Kidney (tissue), 14 donors: ENCODE measurements around the gene CADPS. TPM values are rescaled to one million over a fixed set of nuclear protein-coding genes. Genes with fewer than 3 reads are reported as not detected.

ENCODE experiments used
- DNase-seq, 5 donors: peaks; one replicate each; pipeline ENCODE4 v3.0.0-alpha.2; 2013 to 2020
- FAIRE-seq: peaks from 2 replicates; lab custom pipeline; 2012; peaks lifted over from hg19 to GRCh38; lab: Jason Lieb, UNC
- H3K27ac ChIP-seq, 2 donors: one replicate each; pipeline ENCODE4 v1.7.0; 2013; ENCODE audit warnings: low read depth in 2 of 2, low read length in 2 of 2, inconsistent platforms in 1 of 2
- H3K27me3 ChIP-seq: one replicate; pipeline ENCODE4 v1.7.1; 2013; ENCODE audit warnings: low read length, inconsistent platforms; ENCODE audit not compliant: control insufficient read depth, insufficient read depth
- H3K36me3 ChIP-seq, 3 donors: one replicate each; pipeline versions ENCODE4 v1.7.0 to v1.7.1; 2013; ENCODE audit warnings: low read length in 3 of 3, control low read depth in 1 of 3, inconsistent platforms in 1 of 3; ENCODE audit not compliant: insufficient read depth in 3 of 3, control insufficient read depth in 2 of 3
- H3K4me1 ChIP-seq, 3 donors: one replicate each; pipeline versions ENCODE4 v1.7.0 to v1.7.1; 2013; ENCODE audit warnings: low read length in 3 of 3, inconsistent platforms in 1 of 3, low read depth in 1 of 3; ENCODE audit not compliant: control insufficient read depth in 2 of 3, insufficient read depth in 2 of 3
- H3K4me3 ChIP-seq, 3 donors: one replicate each; pipeline versions ENCODE4 v1.7.0 to v1.8.1; 2013; ENCODE audit warnings: low read length in 3 of 3, control low read depth in 1 of 3, inconsistent platforms in 1 of 3
- H3K9ac ChIP-seq, 3 donors: one replicate each; pipeline versions ENCODE4 v1.7.0 to v1.7.1; 2013; ENCODE audit warnings: low read length in 3 of 3, control low read depth in 1 of 3, inconsistent platforms in 1 of 3
- H3K9me3 ChIP-seq, 3 donors: one replicate each; pipeline versions ENCODE4 v1.7.0 to v1.7.1; 2013; ENCODE audit warnings: low read length in 3 of 3, control low read depth in 1 of 3, inconsistent platforms in 1 of 3; ENCODE audit not compliant: control insufficient read depth in 2 of 3, insufficient read depth in 1 of 3
- intact Hi-C: fragments of 100-400 bp; cut with DNase I; formaldehyde crosslinking; loops from one replicate; pipeline ENCODE4 v1.11.1; 2022
- polyA plus RNA-seq: library from polyadenylated mRNA; stranded (reverse); fragments of 350-450 nt; fragmentation: Illumina TruSeq; extraction: RNeasy Lipid Tissue Mini Kit (QIAGEN cat#74804); gene quantifications from one replicate; pipeline ENCODE4 v1.2.3, GENCODE V29; 2014; ENCODE audit warnings: low read depth, low replicate concordance; ENCODE audit not compliant: insufficient read depth
- total RNA-seq: library from RNA; stranded (reverse); fragmentation: NEBNext Ultra II Directional; extraction: Animal tissue kit (Norgen Biotek cat#: 25700); gene quantifications from one replicate; pipeline ENCODE4 v1.2.1, GENCODE V29; 2021
- TF ChIP-seq, protein P1 (sequence below): IDR thresholded peaks from 3 replicates; pipeline ENCODE4 v1.5.1; 2012; ENCODE audit warnings: mild to moderate bottlenecking, moderate library complexity, borderline replicate concordance; ENCODE audit not compliant: insufficient read depth; ENCODE audit errors: extremely low read depth
- donor health status: control.
- donor health status: control.
- donor health status: control.
- donor health status: control.
- donor health status: control.
- donor health status: DM: yes; HTN: yes; CAD: no.
- donor health status: Normal renal cell carcinoma (clear cell type).

CADPS gene
- total and polyA plus RNA-seq, 2 donors from 2014 or later, result 0.98 TPM; not detected in 1

DNA sequence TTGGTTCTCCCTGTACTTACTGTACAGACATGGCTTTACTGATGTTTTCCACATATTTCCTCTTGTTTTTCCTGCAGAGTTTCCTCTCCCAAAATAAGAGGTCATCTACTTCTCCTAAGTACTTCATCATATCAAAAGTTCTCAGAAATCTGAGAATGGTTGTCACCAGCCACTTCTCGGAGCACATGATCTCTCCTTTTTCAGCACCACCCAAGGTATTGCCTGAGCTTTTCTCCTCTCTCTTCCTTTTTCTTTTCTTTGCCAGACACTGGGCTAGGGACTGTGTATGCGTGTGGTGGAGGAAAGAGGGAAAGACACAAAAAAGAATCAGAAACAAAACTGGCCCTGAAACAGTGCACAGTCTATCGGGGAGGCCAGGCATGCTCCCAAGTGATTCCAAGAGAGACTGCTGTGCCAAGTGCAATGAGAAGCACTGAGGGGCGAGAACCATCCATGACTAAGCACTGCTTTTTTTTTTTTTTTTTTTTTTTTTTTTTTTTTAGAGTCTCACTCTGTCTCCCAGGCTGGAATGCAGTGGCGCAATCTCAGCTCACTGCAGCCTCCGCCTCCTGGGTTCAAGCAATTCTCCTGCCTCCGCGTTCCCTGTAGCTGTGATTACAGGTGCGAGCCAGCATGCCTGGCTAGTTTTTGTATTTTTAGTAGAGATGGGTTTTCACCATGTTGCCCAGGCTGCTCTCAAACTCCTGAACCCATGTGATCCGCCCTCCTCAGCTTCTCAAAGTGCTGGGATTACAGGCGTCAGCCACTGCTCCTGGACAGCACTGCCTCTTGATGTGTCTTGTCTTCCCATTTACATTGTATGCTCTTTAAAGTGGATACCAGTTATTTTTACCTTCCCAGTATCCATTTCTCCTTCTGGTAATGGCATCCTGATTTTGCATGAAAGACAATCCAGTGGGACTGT, 307.9 kb downstream of the CADPS start:
- Histone ChIP-seq H3K27ac (no peak overlapping the region), H3K4me1 (no peaks in the 10 kb centered on the region), H3K9me3 (no peaks in the 10 kb centered on the region), H3K36me3 (no peaks in the 10 kb centered on the region), H3K4me3 (no peak overlapping the region), H3K9ac (no peak overlapping the region), H3K27me3 (no peaks in the 10 kb centered on the region)
- DNase-seq, result peak in 1 of 5 donors; percentile 22
- intact Hi-C loops, result no loop called here
- TF ChIP-seq, protein P1, sequence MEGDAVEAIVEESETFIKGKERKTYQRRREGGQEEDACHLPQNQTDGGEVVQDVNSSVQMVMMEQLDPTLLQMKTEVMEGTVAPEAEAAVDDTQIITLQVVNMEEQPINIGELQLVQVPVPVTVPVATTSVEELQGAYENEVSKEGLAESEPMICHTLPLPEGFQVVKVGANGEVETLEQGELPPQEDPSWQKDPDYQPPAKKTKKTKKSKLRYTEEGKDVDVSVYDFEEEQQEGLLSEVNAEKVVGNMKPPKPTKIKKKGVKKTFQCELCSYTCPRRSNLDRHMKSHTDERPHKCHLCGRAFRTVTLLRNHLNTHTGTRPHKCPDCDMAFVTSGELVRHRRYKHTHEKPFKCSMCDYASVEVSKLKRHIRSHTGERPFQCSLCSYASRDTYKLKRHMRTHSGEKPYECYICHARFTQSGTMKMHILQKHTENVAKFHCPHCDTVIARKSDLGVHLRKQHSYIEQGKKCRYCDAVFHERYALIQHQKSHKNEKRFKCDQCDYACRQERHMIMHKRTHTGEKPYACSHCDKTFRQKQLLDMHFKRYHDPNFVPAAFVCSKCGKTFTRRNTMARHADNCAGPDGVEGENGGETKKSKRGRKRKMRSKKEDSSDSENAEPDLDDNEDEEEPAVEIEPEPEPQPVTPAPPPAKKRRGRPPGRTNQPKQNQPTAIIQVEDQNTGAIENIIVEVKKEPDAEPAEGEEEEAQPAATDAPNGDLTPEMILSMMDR, result no peak
- no peak for FAIRE-seq

DNA sequence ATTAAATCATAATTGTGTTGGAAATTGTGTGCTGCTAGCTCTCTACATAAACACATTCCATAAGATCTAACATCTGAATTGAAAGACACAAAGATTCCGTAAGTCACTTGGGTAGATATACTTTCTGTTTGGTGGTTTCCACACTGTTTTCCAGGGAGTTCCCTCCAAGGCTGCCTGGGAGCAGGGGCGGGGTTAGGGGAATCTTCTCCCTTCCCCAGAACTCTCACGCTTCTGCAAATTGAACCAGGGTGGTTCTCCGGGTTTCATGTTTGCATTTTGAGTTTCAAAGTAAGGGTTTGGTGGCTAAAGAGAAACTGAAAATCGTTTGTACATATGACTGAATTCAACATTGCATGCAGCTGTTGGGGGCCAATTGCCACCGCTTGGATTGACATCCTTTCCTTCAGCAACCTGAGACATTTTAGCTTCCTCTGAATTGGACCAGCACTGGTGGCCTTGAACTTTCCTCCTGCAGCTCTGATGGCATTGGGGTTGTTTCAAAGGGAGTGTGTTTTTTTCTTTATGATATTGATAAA, 309.1 kb downstream of the CADPS start:
- TF ChIP-seq, protein P1, result no peak
- Histone ChIP-seq H3K4me3 (no peak overlapping the region), H3K27me3 (no peaks in the 10 kb centered on the region), H3K4me1 (no peaks in the 10 kb centered on the region), H3K36me3 (no peaks in the 10 kb centered on the region), H3K9me3 (no peaks in the 10 kb centered on the region), H3K27ac (no peak overlapping the region), H3K9ac (no peak overlapping the region)
- FAIRE-seq, result no peak
- intact Hi-C loops, result no loop called here
- DNase-seq, result no peak

DNA sequence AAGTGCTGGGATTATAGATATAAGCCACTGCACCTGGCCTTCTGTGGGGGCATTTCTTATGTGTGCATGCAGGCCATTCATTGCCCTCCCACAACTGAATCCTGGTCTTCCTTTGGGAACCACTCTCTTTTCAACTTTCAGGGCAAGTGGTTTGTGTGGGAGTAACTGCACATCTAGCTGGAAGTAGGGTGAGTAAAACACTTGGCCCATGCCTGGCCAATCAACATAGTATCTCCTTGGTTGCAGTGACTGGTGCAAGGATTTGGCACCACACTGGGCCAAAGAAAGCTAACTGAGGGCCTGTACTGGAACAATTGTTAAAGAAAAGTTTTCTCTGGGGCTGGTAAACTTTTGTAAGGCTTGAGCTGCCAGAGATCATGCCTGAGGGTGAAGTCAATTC, 312.6 kb downstream of the CADPS start:
- H3K9me3 ChIP-seq, result no peaks in the 10 kb centered on the region
- H3K9ac ChIP-seq, result no peak overlapping the region
- no peak overlapping the region for H3K27ac ChIP-seq
- no peaks in the 10 kb centered on the region for H3K27me3 ChIP-seq
- intact Hi-C loops, result no loop called here
- no peaks in the 10 kb centered on the region for H3K4me1 ChIP-seq
- H3K4me3 ChIP-seq, result no peak overlapping the region
- FAIRE-seq (no peak), DNase-seq (no peak)
- H3K36me3 ChIP-seq, result no peaks in the 10 kb centered on the region
- TF ChIP-seq, protein P1, result no peak
